ENCODE results near the gene SCN4B.
A peak's percentile ranks its signal among the peaks of the same experiment; 100 is the strongest.

The SCN4B gene

GRCh38 chr11:118172356-118172755 lies 19.7 kb upstream of the SCN4B start:
- no peak for DNase-seq

DNA sequence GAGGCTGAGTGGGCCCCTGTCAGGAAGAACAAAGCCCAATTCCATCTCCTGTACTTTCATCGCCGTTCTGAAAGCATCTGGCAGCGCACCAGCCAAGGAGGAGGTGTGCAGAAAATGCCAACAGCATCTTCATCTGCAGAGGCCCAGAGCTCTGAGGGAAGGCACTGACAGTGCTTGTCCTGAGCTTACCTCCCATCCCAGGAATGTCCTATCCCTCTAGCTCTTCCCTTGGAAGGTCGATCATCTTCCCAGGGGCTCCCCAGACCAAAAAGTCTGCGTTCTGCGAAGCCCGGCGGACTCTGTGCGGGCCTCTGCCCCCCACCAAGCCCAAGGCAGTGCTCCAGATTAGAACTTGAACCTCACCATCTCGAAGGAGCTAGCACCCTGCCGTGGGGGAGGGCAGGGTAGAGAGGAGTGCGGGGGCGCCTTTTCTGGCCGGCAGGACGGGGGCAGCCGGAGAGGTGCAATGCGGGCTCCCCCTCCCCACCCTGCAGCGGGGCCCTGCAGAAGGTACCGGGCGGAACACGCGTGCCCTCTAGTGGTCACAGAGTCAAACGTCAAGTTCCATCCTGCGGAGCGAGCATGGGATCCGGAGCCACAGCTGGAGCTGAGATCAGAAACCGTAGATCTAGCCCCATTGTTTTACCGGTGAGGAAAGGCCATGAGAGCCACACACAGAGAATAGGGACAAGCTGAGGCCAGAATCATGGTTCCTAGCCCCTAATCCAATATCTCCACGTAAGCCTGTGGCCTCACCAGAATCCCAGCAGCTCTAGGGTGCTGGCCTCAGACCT lies 18.8 kb upstream of the SCN4B start:
- peak; percentile 85 for DNase-seq

- no peak for DNase-seq
These were observed 18.3 kb upstream of the SCN4B start for GRCh38 chr11:118170882-118171268.

DNA sequence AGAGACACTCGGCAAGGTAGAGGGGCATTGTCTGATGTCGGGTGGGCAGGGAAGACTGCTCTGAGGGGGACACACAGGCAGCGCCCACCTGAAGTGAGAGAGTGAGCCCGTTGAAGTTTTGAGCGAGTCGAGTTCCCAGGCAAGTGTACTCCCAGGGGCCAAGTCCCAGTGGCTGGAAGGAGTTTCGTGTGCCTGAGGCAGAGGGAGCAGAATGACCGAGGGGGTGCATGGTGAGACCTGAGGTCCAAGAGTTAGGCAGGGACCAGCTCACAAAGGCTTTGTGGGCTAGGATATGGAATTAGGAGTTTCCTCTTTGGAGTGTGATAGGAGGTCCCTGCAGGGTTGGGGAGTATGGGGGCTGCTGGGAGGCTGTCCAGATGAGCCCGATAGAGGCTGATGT lies 17.6 kb upstream of the SCN4B start:
- DNase-seq: no peak

GRCh38 chr11:118169300-118170140 lies 16.9 kb upstream of the SCN4B start:
- DNase-seq: no peak

DNA sequence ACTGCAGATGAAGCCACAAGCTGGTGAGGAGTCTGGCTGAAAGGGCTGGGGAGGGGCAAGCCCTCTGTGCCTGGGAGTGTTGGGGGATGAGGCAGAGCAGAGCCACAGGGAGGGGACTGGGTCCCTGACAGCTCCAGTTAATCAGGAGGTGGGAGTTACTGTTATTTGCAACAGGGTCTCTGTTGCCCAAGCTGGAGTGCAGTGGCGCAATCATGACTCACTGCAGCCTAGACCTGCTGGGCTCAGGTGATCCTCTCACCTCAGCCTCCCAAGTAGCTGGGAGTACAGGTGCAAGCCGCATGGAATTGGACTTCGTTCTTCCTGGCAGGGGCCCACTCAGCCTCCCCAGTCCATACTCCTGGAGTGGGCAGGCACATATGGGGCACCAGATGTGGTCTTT lies 16.1 kb upstream of the SCN4B start:
- DNase-seq: no peak

DNA sequence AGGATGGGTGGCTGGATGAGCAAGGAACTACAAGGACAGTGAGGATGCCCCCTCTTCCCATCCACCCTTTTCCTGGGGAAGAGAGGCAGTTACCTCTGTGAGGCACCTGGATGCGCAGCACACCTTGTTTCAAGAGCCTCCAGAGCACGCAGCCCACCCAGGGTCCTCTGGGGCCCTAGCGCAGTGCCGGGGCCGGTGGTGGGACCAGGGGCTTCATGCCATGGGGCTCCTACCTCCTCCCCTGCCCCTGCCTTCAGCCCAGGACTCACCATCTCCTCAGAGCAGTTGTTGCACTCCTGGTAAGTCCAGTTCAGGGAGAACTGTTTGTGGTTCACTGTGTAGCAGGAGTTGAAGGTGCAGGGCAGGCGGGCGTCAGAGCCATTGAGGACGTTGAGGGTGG lies 15.7 kb upstream of the SCN4B start:
- DNase-seq: no peak

GRCh38 chr11:118167906-118168305 lies 15.3 kb upstream of the SCN4B start:
- no peak for DNase-seq

- DNase-seq: no peak
These were observed 14.6 kb upstream of the SCN4B start for GRCh38 chr11:118167253-118167652.

- DNase-seq: no peak
These were observed 14.0 kb upstream of the SCN4B start for GRCh38 chr11:118166641-118167040.

DNA sequence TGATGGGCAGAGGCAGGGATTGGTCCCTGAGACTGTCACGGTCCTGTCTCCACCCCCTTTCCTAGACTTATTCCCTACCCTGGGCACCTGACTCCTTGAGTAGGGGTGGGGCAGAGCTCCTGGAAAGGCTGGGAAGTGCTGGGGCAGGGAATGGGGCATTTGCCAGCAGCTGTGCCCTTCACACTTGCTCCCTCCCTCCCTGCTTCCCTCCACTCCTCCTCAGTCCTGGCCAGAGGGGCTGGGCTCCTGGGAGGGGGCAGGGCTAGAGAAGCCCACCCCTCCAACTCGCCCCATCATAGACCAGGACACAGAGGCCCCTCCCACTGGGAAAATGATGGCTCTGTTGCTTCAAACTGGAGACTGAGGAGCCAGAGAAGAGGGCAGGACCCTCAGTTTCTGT lies 12.3 kb upstream of the SCN4B start:
- no peak for DNase-seq

DNA sequence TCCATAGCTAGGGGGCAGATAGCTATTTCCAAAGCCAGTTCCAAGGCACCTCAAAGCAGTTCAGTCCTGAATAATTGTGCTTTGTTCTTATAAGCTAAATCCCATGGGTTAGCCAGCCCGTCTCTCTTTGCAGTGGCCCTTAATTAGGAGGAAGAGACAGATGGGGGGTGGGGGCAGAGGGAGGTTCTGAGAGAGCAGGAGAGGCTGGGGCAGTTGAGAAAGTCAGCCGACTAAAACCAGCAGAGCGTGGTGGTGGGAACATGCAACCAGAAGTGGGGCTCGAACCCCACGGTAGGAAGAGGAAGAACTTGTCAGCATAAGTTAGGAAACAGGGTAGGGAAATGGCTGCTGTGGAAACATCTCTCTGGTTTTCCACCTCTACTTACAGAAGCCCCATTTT lies 10.9 kb upstream of the SCN4B start:
- DNase-seq: no peak

DNA sequence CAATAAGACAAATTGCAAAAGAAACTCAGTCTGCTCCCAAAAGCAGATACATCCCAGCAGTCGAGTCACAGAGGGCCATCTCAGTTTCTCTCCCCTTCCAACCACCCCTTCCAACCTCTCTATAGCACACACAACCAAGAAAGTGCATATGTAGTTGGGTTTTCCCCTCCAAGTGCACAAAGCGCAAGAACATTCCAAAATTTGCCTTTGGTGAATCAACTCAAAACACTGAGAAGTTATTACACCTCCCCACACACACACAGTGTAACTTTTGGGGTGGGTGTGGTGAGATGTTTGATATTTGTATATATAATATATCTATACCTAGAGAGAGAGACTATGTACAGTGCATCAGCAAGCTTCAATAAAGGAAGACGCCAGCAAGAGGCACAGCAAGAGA lies 10.2 kb upstream of the SCN4B start:
- DNase-seq: no peak

DNA sequence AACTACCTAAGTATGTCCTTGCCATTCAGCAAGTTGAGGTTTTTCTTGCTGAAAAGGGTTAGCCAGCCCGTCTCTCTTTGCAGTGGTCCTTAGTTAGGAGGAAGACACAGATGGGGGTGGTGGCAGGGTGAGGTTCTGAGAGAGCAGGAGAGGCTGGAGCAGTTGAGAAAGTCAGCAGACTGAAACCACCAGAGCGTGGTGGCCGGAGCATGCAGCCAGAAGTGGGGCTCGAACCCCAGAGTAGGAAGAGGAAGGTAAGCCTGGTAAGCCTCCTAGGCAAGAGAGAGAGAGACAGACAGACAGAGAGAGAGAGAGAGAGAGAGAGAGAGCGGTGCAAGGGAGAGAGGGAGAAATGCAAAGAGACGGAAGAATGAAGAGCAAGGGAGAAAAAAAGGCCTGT lies 9.2 kb upstream of the SCN4B start:
- DNase-seq: no peak

DNA sequence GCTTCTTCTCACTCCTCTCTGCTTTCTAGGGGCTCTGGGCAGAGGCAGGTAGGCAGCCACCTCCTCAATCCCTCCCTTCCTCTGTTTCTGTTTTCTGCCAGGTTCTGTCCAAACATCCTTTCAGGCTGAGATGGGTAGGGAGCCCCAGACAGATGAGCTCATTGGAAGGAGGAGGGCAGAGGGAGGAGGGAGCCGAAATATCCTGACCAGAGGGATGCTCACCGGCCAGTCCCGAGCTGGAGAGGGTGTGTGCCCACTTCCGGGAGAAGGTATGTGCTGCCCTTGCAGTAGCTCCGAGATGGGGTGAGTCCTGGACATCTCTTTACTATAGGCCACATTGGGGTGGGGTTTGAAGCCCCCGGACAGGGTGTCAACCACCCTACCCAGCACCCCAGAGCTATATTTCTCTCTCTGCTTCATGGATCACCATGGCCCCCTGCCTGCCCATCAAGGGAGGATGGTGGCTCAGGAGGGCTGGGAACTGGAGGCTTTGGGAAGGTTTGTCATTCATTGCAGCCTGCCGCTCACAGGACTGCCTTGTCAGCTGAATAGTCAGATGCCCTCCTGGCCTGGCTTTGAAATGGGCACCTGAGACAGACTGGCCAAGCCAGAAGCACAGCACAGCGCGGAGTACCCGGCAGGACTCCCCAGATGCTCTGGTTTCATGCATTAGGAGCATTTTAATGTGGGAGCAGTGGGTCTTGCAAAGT lies 4.7 kb upstream of the SCN4B start:
- no peak for DNase-seq

GRCh38 chr11:118156531-118157185 lies 4.0 kb upstream of the SCN4B start:
- peak; percentile 12 for DNase-seq

GRCh38 chr11:118155776-118156530 lies 3.3 kb upstream of the SCN4B start:
- no peak for DNase-seq

- DNase-seq: no peak
These were observed 2.0 kb upstream of the SCN4B start for GRCh38 chr11:118154641-118155040.

DNA sequence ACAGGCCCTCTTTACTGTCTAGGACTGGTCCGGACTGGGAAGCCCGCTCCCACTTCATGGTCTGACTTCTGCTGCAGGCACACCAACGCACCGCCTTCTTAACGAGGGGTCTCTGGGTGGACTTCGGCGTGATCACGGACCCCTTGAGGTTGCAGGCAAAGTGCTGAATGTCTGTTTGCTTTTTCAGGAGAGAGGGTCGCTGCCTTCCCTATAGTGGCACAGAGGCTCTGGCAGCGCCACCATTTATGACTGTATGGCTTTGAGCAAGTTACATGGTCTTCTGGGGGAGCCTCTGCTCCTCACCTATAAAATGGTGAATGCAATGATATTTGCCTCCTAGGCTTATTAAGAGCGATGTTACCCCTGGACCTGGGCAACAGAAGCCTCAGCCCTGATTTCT lies 1.4 kb upstream of the SCN4B start:
- no peak for DNase-seq

- no peak for DNase-seq
These were observed 893 bp upstream of the SCN4B start for GRCh38 chr11:118153516-118153915.

GRCh38 chr11:118152020-118152551 lies 537 bp downstream of the SCN4B start:
- DNase-seq: no peak

DNA sequence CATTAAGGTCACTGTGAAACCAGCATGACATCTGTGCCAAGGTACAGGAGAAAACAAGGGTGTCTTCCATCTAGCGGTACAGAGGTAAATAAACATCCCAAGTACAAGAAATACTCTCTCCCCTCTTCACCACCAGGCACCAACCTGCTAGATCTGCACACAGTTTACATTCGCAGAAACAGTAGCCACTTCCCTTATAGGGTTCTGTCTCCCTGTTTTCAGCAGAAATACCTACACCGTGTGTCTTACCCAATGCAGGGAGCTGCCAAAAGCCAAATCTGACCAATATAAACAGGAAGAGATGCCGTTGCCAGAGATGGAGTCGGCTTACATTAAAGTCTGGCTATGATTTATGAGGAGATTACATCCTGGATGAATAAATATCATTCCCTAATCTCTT lies 1.2 kb downstream of the SCN4B start:
- DNase-seq: no peak
